ENCODE results near the gene SLC12A3.

DNA sequence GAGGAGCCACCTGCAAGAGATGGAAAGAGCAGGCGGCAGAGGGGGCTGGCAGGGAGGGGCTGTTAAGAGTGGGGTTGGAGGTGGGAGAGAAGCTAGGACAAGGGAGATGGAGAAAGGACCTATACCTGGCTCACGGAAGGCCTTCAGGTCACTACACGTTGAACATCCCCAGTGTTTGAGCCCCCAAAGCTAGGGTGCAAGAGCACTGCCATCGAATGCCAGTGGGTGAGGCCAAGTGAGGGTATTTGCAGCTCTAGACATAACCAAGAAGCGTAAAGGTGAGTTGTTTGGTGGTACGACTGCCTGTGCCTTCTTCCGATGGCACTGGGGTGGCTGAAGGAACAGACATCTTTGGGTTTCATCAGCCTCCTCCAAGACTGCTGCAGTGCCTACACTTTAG lies 49.9 kb downstream of the SLC12A3 start:
- TF ChIP-seq POLR2A (IDR thresholded peaks at IDR 0.05; ENCODE audit: low read length) (no peak), GATA1 (IDR thresholded peaks at IDR 0.05; ENCODE audit: low read depth, low read length) (no peak)

All from erythroblast (primary cell).